ENCODE measurements around the gene FCRLB.
A peak's percentile ranks its signal among the peaks of the same experiment; 100 is the strongest.
"Not testable (repeated sequence)": the region's sequence is repeated elsewhere in the genome, so short reads cannot be mapped to it uniquely, and the experiment has no call there.

Gene FCRLB

DNA sequence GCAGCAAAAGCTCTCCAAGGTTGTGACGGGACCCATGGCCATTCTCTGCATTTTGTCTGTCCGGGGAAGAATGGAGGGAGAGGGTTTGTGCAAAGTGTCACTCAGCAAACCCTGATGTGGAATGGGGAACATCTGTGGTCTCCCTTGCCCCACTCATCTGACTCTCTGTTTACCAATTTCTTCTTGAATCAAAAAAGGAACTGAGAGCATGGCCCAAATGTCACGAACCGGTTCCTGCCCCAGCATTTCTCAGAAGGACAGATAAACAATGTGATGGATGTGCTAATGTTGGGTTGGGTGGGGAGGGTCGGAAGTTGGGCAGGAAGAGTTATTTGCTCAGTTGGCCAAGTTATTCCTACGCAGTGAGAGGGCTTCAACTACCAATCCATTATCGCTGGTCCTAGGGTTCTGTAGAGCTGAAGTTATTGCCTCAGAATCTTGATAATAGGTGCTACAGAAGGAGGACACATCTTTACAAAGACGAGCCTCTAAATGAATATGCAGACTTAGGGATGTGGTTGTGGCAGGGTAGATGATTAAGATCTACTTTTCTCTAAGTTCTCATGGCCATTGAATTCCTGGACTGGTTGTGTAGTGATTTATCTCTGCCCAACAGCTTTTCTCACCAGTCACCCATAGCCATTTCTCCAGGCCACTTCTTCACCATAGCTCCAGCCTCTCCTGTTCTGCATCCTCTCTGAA, 18.7 kb downstream of the FCRLB start:
- peak; percentile 72 for DNase-seq (ENCODE audit: low spot score)

DNA sequence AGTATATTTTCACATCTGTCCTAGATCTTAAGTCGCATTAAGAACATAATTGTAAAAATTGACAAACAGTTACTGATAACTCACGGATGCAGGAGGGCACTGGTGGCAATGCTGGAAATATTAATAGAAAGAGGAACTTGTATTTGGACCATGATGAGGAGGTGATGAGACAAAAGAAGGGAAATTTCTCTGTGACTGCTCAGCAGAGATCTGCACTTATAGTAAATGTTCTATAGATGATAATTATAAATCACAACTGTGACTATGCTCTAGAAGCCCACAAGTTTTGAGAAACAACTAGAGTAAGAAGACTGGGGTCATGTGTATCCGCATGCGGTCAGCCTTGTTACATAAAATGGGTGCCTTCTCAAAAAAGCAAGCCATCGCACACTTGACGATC, 19.6 kb downstream of the FCRLB start:
- peak; percentile 36 for DNase-seq (ENCODE audit: low spot score)

GRCh38 chr1:161743231-161743630, 21.9 kb downstream of the FCRLB start:
- DNase-seq (ENCODE audit: low spot score), result no peak

DNA sequence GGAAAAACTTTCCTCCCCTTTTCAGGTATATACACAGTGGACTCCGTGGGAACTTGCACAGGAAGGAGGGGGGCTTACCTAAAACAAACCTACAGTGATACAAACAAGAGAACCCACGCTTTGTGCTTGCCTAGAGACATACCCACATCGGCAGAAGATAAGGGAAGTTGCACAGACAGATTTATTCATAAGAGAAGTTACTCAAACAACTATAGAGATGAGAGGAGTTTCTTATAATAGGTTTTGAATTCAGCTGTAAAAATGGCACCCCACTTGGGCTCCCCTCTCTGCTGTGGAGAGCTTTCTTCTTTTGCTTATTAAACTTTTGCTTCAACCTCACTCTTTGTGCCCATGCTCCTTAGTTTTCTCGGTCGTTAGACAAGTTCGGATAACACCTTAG, 26.5 kb downstream of the FCRLB start:
- no peak for DNase-seq (ENCODE audit: low spot score)

DNA sequence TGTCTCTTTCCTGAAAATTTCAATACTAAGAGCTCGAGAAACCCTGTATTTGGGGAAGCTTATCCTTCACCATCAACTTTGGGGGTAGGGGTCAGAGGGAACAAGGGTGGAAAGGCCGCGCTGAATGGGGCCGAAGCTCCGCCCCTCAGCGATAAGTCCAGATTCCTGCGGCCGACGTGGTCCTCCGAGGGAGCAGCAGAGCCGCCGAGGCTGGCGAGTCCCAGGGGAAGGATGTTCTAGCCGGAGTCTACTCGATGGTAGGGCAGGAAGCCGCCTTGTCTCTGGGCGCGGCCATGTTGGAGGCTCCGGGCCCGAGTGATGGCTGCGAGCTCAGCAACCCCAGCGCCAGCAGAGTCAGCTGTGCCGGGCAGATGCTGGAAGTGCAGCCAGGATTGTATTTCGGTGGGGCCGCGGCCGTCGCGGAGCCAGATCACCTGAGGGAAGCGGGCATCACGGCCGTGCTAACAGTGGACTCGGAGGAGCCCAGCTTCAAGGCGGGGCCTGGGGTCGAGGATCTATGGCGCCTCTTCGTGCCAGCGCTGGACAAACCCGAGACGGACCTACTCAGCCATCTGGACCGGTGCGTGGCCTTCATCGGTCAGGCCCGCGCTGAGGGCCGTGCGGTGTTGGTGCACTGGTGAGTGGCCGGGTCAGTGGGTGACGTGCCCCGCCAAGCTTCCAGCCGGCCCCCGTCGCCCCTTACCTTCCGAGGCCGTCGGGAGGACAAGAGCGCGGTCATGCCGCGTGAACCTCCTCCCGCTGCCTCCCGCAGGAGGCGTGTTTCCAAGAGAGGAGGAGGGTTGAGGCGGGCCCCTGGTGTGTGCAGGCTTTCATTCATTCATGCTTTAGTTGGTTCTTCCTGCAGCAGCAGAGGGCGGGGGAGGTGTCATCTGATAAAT, 28.4 kb downstream of the FCRLB start, which contains the start of gene DUSP12:
Gene DUSP12 (plus strand): TSS at position 278 of the 899 bp plus-strand sequence. CDS start 16 bp downstream, at position 294.
- DNase-seq (ENCODE audit: low spot score), result peak; percentile 92

DNA sequence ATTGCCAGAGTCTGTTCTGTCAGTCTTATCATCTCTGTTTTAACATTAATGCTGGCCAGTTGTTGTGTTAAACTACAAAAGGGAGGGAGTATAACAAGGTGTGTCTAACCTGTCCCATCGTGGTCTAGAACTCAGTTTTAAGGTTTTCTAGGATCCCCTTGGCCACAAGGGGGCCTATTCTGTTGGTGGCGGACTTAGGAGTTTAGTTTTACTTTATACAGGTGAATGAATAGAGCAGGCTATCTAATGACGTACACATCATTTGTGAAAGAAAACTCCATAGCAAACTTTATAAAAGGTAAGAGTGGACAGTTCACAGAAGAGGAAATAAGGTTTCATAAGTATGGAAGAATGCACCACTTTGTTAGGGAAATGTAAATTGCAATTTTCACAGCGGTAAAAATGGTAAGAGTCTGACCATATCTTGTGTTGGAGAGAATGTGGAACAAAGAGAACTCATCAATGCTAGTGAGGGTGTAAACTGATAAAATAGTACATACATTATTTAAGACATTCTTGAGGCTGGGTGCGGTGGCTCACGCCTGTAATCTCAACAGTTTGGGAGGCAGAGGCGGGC, 42.3 kb downstream of the FCRLB start:
- no peak for DNase-seq (ENCODE audit: low spot score)

DNA sequence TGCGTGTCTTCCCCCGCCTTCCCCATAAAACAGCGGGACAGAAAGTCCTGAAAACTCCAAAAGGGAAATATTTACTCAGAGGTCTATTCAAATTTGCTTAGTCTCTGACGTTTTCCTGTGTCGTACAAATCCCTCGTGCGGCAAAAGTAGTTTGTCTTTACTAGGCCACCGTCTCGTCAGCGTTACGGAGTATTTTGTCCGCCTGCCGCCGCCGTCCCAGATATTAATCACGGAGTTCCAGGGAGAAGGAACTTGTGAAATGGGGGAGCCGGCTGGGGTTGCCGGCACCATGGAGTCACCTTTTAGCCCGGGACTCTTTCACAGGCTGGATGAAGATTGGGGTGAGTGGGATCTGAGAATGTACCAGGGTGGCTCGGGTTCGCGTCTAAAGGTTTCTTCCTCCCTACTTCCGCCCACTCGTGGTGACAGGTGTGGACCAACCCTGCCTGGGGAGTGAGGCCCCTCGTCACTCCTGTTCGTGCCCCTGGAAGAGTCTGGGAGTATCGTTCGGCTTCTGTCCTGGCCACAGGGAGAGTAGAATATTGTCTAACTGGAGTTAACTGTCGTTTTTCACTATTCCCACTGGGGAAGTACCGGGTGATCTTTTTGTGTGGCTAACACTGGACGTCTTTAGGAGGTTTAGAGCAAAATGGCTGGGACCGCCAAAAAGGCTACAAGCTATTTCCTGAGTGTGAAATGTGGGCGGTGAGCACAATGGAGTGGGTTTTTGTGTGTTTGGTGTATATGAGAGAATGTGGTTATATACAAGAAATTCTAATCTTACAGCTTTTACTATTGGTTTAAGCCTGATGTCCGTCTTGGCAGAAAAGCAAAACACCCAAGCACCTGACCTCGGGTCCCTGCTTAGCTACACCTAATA, 45.0 kb downstream of the FCRLB start, which contains the start of gene ATF6:
Gene ATF6 (plus strand): TSS at position 219 of the 880 bp plus-strand sequence. CDS start 41 bp downstream, at position 260.
- DNase-seq (ENCODE audit: low spot score), result peak; percentile 91

- DNase-seq (ENCODE audit: low spot score), result no peak
Measured at GRCh38 chr1:161768461-161768860, 47.1 kb downstream of the FCRLB start.

DNA sequence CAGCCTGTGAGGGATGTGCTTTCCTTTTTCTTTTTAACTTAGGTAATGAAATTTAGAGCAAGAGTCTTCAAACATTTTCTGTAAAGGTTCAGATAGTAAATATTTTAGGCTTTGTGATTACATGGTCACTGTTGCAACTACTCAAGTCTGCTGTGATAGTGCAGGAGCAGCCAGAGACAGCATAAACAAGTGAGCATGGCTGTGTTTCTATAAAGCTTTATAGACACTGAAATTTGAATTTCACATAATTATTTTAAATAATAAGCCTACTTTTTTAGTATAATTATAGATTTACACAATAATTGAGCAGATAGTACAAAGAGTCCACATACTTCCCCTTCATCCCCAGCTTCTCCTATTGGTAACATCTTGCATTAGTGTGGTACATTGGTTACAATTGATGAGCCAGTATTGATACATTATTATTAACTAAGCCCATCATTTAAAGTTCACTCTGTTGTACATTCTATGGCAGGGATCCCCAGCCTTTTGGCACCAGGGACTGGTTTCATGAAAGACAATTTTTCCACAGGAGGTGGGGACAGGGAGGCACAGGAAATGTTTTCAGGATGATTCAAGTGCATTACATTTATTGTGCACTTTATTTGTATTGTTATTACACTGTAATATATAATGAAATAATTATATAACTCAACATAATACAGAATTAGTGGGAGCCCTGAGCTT, 47.8 kb downstream of the FCRLB start:
- no peak for DNase-seq (ENCODE audit: low spot score)

GRCh38 chr1:161769673-161770045, 48.3 kb downstream of the FCRLB start:
- not testable (repeated sequence) for DNase-seq (ENCODE audit: low spot score)

DNA sequence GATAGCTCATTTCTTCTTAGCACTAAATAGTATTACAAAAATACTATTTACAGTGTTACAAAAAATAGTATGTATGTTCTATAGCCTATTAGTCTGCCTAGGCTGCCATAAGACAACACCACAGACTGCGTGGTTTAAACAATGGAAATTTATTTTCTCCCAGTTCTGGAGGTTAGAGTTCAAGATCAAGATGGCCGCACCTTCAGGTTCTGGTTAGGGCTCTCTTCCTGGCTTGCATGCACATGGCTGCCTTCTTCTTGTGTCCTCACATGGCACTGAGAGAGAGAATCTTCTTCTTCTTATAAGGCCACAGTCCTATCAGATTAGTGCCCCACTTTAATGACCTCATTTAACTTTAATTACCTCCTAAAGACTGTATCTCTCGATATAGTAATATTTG, 48.9 kb downstream of the FCRLB start:
- DNase-seq (ENCODE audit: low spot score), result no peak

- DNase-seq (ENCODE audit: low spot score), result no peak
Measured at GRCh38 chr1:161771161-161771560, 49.8 kb downstream of the FCRLB start.

DNA sequence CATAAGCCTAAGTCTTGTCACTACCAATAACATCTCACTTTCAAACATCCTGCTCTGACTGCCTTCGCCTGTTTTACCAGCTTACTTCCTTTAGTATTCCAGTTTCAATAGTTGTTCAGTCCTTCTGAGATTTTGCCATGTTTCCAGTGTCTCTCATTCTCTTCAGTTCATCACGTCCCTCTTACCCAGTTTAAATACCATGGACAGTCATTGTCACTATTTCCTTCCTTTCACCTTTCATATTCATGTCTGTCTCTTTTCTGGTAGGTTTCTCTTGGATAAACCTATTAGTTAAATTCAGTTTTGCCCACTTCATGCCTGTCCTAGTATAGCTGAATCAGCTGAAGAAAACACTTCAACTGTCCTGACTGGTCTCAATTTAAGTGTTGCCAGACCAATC, 50.6 kb downstream of the FCRLB start:
- DNase-seq (ENCODE audit: low spot score), result no peak

GRCh38 chr1:161772397-161772796, 51.1 kb downstream of the FCRLB start:
- DNase-seq (ENCODE audit: low spot score), result peak; percentile 52

DNA sequence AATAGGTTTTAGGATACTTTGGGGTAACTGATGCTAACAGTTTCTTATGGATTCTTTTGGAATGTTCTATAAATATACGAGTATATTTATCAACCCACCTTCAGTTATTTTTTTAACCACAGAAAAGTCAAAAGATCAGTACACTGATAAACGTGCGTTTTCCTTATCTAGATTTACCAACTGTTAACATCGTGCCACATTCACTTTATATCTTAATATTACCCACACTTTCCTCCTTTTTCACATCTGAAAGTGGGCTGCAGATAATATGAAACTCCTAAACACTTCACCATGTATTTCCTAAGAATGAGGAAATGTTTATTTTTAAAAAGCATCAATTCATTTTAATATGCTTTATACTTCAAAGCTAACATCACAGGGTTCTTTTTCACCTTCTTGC, 52.4 kb downstream of the FCRLB start:
- no peak for DNase-seq (ENCODE audit: low spot score)

DNA sequence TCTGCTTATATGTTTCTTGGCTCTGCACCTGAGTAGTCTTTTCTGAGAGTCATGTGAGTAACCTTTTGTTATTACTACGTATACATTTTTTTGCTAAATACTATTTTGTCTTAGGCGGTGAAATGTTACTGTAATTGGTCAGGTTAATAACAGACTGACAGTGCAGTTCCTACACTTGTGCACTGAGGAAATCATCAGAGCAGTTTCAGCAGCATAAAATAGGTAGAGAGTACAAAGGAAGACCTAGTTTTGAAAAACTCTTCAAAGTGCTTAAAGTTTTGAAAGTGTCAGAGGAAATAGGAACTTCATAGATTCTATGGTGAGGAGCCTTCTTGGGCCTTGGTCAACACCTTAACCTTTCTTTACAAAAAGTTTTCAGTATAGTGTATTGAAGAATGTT, 55.9 kb downstream of the FCRLB start:
- DNase-seq (ENCODE audit: low spot score), result no peak
